Omental fat pad (tissue), 4 donors: ENCODE results near the gene KCNQ5. TPM values are rescaled to one million over a fixed set of nuclear protein-coding genes. Genes with fewer than 3 reads are reported as not detected.

Experiments used
- ATAC-seq: fragments of 150-250 bp; one replicate; pipeline ENCODE4 v1.9.1; 2016; ENCODE audit warnings: mild to moderate bottlenecking, moderate library complexity; ENCODE audit not compliant: low FRiP score
- DNase-seq: peaks from one replicate; pipeline ENCODE4 v3.0.0-alpha.2; 2019; ENCODE audit warnings: low spot score
- total RNA-seq, 4 donors: library from RNA; depleted of rRNA; stranded (reverse); fragments of >200 nt; gene quantifications; one replicate each; pipeline ENCODE4 v1.1.0, GENCODE V29; 2016
- TF ChIP-seq, protein P1 (sequence below), 3 donors: fragments of 450-650 bp; IDR thresholded peaks; one replicate each; pipeline ENCODE4 v1.5.1; 2016 to 2017; ENCODE audit warnings: antibody characterized with exemption in 3 of 3, mild to moderate bottlenecking in 3 of 3, moderate library complexity in 2 of 3

Gene KCNQ5
- total RNA-seq, 4 donors from 2014 or later, result 0.16 to 0.24 TPM; not detected in 2

DNA sequence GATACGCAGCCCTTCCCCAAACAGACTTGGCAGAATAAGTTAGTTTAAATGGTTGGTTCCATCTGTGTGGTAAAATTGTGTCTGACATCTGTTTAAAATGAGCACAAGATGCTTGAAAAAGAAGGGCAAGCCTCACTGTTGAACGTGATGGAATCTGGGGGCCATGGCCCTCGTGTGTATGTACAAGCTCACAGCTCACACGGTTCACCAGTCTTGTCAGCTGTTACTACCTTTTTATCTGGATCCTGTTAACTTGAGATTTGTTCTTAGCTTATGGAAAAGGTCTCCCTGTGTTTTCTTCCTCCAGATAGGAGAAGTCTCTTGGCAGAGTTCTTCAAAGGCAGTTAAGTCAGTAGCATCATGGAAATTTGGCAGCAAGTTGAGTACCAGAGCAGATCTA lies 332.9 kb downstream of the KCNQ5 start:
- TF ChIP-seq, protein P1, sequence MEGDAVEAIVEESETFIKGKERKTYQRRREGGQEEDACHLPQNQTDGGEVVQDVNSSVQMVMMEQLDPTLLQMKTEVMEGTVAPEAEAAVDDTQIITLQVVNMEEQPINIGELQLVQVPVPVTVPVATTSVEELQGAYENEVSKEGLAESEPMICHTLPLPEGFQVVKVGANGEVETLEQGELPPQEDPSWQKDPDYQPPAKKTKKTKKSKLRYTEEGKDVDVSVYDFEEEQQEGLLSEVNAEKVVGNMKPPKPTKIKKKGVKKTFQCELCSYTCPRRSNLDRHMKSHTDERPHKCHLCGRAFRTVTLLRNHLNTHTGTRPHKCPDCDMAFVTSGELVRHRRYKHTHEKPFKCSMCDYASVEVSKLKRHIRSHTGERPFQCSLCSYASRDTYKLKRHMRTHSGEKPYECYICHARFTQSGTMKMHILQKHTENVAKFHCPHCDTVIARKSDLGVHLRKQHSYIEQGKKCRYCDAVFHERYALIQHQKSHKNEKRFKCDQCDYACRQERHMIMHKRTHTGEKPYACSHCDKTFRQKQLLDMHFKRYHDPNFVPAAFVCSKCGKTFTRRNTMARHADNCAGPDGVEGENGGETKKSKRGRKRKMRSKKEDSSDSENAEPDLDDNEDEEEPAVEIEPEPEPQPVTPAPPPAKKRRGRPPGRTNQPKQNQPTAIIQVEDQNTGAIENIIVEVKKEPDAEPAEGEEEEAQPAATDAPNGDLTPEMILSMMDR (IDR thresholded peaks at IDR 0.05), result no peak
- DNase-seq, result no peak
- ATAC-seq, result no peak

DNA sequence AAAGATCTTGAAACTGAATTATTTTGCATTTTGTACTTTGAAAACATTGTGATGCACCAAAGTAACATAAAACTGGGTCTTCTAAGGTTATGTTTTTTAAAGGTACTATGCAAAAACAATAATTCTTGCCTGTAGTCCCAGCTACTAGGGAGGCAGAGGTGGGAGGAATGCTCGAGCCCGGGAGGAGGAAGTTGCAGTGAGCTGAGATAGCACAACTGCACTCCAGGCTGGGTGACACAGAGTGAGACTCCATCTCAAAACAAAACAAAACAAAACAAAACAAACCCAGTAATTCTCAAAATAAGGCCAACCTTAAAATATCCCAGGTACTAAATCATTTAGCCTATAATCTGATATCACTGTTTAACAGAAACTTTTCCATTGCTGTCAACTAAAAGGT lies 333.8 kb downstream of the KCNQ5 start:
- DNase-seq (no peak), ATAC-seq (no peak)
- TF ChIP-seq, protein P1 (IDR thresholded peaks at IDR 0.05), result no peak

DNA sequence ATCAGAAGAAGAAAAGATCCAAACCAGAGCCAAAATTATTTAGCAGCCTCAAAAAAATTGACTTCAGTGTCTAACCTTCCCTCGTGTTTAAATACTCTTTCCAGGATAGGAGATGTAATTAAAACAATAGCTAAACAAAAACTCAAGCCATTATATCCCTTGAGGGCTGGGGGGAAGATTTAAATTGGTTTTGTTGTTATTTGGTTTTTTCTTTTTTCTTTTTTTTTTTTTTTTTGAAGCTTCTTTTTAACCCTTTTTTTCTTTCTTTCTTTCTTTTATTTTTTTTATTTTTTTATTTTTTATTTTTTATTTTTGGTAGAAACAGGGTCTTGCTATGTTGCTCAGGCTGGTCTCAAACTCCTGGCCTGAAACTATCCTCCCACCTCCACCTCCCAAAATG lies 334.4 kb downstream of the KCNQ5 start:
- TF ChIP-seq, protein P1 (IDR thresholded peaks at IDR 0.05), result no peak
- no peak for ATAC-seq
- DNase-seq, result no peak

DNA sequence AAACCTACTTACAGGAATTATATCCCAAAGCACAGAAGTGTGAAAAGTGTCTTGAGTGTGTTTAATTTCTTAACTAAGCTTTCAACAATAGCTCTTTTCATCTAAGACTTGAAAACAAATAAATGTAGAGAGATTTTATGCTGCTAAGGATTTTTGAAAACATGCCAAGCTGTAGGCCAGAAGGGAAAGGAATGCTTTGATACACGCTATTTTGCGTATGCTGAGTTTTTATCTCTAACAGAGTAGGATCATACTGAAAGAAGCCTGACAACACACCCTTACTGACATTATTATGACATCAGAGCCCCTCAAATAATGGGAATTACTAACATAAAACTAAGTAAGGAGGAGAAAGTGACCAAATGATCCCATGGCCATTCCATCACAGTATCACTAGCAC lies 338.0 kb downstream of the KCNQ5 start:
- TF ChIP-seq, protein P1 (IDR thresholded peaks at IDR 0.05), result no peak
- DNase-seq (no peak), ATAC-seq (no peak)

DNA sequence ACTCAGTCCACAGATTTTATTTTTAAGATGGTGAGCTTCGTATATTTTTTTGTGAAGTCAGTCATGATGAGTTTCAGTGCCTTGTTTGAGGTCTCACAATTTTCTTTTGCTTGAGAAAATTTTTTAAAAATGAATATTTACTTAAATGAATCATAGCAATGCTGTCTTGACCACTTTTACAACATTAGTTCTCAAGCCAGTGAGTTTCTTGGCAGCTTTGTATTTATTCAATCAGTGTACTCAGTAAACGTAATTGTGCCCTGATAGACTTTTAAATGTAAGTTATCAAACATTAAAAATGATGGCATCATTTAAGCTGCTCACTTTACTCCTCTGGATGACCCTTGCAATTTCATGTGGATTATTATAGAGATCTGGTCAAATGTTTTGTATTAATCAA lies 342.1 kb downstream of the KCNQ5 start:
- DNase-seq (no peak), ATAC-seq (no peak)
- TF ChIP-seq, protein P1 (IDR thresholded peaks at IDR 0.05), result no peak

DNA sequence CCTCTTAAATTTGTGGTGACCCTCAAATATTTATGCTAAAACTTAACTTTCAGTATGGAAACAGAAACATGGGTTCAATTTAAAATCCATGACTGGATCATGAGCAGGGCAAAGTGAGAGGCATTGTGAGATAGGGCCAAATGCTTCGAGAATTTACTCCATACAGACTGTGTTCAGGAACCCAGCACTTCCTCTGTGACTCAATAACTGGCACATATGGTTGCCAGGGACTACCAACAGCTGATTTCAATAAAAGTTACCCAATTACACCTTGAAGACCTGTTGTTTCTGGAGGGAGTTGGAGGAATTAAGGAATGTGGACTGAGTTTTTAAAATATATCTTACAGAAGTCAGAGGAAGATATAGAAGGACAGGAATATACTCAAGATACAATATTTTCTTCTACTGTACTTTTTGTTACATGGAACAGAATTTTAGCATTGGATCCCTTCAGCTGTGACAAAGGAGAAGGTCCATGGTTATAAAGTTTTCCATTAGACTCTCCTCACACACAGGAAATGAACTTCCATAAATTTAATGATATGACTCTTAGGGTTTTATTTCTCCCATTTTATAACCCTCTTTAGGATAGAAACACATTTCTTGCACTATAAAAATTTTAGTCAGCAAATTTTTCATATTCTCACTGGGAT lies 344.9 kb downstream of the KCNQ5 start:
- ATAC-seq, result no peak
- DNase-seq, result no peak
- TF ChIP-seq, protein P1 (IDR thresholded peaks at IDR 0.05), result no peak

DNA sequence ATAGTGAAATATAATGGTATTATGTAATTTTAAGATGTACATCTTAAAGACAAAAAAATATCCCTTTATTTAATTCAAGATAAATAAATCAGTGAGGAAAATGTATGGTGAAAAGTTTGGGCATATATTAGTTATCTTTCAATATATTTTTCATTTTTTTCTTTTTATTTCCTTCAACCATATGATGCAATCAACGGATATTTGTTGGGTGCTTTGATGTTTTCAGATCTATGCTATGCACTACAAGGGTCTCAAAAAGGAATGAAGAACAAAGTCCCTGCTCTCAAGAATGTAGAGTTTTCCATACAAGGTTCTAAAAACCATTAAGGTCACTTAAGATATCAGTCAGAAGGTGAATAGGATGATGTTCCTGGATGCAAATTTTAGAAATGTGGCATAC lies 345.5 kb downstream of the KCNQ5 start:
- no peak for DNase-seq
- no peak for ATAC-seq
- TF ChIP-seq, protein P1 (IDR thresholded peaks at IDR 0.05), result no peak
